GM12874 (cell line): ENCODE results near the gene RETNLB.

Experiments
- CTCF ChIP-seq: IDR thresholded peaks from 2 replicates; pipeline ENCODE4 v1.5.1; 2011; ENCODE audit warnings: low read depth, mild to moderate bottlenecking, control low read depth, low read length, moderate library complexity; ENCODE audit not compliant: insufficient read depth

RETNLB gene

GRCh38 chr3:108724101-108724500 lies 33.1 kb downstream of the RETNLB start:
- no peak for TF ChIP-seq CTCF

GRCh38 chr3:108722724-108723123 lies 34.5 kb downstream of the RETNLB start:
- TF ChIP-seq CTCF = no peak

- no peak for TF ChIP-seq CTCF
These were observed 37.9 kb downstream of the RETNLB start for GRCh38 chr3:108719178-108719806.

GRCh38 chr3:108718454-108718853 lies 38.8 kb downstream of the RETNLB start:
- no peak for TF ChIP-seq CTCF

GRCh38 chr3:108713816-108714215 lies 43.4 kb downstream of the RETNLB start:
- no peak for TF ChIP-seq CTCF

- no peak for TF ChIP-seq CTCF
These were observed 44.1 kb downstream of the RETNLB start for GRCh38 chr3:108713009-108713516.
